NOMO-1 treated with DMSO at 0.1 percent for 48 hours (cell line): ENCODE data around the gene AP2B1.

Experiments
- DNase-seq: peaks from one replicate; lab custom pipeline; 2025; ENCODE audit not compliant: unreplicated experiment; lab: John Stamatoyannopoulos, UW

AP2B1 gene

GRCh38 chr17:35766903-35767510, 179.9 kb downstream of the AP2B1 start:
- peak; percentile 38 for DNase-seq

DNA sequence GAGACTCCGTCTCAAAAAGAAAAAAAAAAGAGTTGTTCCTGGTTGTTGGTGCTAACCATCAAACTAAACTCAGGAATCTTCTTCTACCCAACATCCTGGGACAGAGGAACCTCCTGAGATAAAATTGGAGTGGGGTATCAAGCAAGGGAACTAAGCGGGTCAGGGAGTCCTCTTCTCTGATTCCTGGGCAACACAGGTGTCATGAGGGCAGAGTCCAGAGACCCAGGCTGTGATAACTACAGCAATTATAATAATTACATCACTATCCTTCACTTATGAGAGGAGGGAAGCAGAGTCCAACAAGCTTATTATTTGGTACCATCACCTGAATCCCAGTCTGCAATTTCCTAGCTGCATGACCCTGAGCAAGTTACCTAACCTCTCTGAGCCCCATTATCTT, 181.7 kb downstream of the AP2B1 start:
- no peak for DNase-seq

DNA sequence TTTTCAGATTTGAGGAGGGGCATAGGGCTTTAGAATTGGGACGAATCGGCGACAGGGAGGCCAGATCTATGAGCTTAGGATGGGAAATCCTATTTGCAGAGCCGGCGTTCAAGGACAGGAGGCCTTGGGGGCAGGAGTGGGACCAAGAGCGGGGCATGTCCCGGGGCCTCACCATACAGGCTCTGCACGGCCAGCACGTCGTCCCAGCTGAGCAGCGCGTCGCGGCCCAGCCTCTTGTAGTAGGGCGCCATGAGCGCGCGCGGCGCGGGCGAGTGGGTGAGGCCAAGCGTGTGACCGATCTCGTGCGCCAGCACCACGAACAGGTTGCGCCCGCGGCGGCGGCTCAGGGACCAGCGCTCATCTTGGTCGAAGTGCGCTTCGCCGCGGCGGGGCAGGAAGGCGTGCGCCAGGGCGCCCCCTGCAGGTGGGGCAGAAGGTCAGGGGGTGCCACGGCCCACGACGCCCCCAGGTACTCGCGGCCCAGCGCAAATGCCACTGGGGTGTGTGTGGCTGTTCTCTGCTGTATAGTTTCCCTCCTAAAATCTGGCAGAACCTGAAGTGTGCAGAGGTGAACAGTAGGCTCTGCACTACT, 182.9 kb downstream of the AP2B1 start:
- DNase-seq, result no peak

- no peak for DNase-seq
Measured at GRCh38 chr17:35773129-35773528, 186.0 kb downstream of the AP2B1 start.

DNA sequence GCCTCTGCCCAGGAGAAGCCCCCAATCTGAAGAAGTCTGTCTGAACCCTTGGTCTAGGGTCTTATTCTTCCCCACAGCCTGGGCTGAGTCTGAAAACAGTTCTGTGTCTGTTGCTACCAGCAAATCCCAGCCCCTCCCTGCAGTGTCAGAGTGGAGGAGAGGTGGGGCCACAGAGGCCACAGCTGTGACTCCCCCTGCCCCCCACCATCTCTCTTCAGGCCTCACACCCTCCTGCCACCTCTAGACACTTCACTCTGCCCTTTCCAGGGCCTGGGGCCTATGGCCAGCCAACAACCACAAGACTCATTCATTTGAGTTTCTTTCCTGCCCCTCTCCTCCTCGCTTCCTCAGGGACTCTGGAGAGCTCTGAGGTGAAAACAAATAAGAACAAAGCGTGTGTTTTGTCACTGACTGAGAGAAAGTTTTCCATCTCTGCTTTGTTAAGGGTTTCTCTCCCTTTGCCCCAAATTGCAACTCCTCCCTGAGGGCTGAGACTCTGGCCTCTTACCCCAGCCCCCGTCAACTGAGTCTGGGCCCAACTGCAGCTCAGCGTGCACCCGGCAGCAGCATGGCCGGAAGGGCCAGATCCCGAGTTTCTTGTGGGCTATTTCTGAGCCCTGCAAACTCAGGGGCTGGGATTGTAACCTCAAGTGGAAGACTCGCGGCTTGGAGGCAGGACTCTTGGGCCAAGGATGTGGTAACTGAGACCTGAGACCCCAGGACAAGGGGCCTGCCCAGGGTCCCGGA, 186.7 kb downstream of the AP2B1 start:
- DNase-seq, result no peak

GRCh38 chr17:35774499-35774898, 187.4 kb downstream of the AP2B1 start:
- DNase-seq, result no peak

DNA sequence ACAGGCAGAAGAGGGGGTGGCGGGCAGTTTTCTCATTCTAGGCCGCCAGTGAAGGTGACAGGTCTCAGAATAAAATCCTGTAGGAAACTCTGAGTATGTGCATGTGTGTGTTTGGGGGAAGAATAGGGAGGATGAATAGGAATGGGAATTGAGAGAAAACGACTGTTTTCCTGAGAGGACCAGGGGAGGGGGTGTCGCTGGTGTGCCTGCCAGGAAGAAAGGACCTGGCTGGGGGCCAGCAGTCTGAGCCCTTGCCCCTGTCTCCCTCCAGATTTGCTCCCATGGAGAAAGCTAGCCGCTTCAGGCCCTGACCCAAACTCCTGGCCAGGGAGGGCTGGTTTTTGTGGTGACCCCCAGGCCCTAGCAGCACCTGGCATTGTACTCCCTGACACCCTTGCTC, 187.9 kb downstream of the AP2B1 start:
- DNase-seq, result no peak

GRCh38 chr17:35775583-35775982, 188.5 kb downstream of the AP2B1 start:
- DNase-seq, result no peak
